Stimulated activated CD4-positive, alpha-beta T cell treated with anti-CD3 and anti-CD28 coated beads, Interleukin-15, amount 100 ng/mL, for 48 hours (primary cell): ENCODE measurements around the gene GPC5.

Experiments
- DNase-seq, 2 donors: peaks; one replicate each; pipeline ENCODE4 v3.0.0-alpha.2; 2020; ENCODE audit warnings: low read depth in 2 of 2

GPC5 gene

GRCh38 chr13:92150606-92151005, 752.2 kb downstream of the GPC5 start:
- DNase-seq: no peak

DNA sequence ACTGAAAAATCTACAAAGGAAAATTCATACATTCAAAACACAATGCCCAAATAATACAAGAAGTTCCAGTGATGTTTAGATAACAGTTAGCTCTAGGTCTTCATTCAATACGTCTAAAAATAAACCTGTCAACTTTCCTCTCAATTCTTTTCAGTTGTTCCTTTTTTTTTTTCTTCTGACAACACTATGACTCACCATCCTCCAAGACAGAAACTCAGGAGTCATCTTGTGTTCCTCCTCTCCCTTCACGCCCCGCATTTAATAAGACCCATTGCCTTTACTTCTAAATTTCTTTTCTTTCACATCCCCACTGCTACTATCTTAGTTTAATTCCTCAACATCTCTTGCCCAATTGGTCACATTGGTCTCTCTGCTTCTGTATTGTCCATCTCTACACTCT, 759.9 kb downstream of the GPC5 start:
- no peak for DNase-seq

DNA sequence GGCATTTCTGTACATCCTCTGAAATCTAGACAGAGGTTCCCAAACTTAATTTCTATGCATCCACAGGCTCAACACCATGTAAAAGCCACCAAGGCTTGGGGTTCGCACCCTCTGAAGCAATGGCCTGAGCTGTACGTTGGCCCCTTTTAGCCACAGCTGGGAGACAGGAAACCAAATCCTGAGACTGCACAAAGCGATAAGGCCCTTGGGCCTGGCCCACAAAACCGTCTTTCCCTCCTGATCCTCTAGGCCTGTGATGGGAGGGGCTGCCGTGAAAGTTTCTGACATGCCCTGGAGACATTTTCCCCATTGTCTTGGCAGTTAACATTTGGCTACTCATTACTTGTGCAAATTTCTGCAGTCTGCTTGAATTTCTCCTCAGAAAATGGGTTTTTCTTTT, 766.4 kb downstream of the GPC5 start:
- no peak for DNase-seq

- no peak for DNase-seq
Observed at GRCh38 chr13:92172191-92172590, 773.8 kb downstream of the GPC5 start.

GRCh38 chr13:92173254-92173653, 774.8 kb downstream of the GPC5 start:
- DNase-seq: no peak

- no peak for DNase-seq
Observed at GRCh38 chr13:92175330-92175729, 776.9 kb downstream of the GPC5 start.

GRCh38 chr13:92177966-92178365, 779.5 kb downstream of the GPC5 start:
- DNase-seq: no peak

GRCh38 chr13:92179223-92179622, 780.8 kb downstream of the GPC5 start:
- no peak for DNase-seq

GRCh38 chr13:92187378-92187989, 789.1 kb downstream of the GPC5 start:
- no peak for DNase-seq

GRCh38 chr13:92188574-92188973, 790.2 kb downstream of the GPC5 start:
- no peak for DNase-seq

- no peak for DNase-seq
Observed at GRCh38 chr13:92196591-92197256, 798.3 kb downstream of the GPC5 start.

GRCh38 chr13:92197669-92198068, 799.2 kb downstream of the GPC5 start:
- no peak for DNase-seq

DNA sequence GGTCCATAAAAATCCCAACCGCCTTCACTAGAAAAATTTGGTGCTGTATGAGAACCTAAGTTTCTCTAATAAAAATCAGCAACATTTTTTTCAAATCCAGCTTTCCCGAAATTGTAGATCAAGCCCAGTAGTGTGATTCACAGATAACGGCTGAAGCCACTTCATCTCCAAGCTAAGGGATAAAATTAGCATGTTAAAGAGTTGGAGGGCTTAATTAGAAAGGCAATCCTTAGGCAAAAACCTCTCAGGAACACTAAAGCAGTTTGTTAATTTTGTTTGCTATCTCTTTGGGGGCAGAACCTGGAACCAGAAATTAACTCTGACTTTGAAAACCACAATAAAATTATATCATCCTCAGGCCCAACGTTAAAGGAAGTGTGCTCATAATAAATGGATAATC, 820.2 kb downstream of the GPC5 start:
- DNase-seq: no peak

- no peak for DNase-seq
Observed at GRCh38 chr13:92221916-92222315, 823.5 kb downstream of the GPC5 start.

GRCh38 chr13:92224052-92224821, 825.8 kb downstream of the GPC5 start:
- DNase-seq: no peak

GRCh38 chr13:92224825-92225224, 826.4 kb downstream of the GPC5 start:
- DNase-seq: no peak

DNA sequence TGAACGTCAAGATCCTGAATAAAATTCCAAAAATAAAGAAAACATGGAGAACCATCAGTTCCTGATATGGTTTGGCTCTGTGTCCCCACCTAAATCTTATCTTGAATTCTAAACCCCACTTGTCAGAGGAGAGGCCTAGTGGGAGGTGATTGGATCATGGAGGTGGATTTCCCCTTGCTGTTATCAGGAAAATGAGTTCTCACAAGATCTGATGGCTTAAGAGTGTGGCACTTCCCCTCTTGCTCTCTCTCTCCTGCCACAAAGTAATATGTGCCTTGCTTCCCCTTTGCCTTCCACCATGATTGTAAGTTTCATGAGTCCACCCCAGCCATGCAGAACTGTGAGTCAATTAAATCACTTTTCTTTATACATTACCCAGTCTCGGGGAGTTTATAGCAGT, 827.4 kb downstream of the GPC5 start:
- no peak for DNase-seq

DNA sequence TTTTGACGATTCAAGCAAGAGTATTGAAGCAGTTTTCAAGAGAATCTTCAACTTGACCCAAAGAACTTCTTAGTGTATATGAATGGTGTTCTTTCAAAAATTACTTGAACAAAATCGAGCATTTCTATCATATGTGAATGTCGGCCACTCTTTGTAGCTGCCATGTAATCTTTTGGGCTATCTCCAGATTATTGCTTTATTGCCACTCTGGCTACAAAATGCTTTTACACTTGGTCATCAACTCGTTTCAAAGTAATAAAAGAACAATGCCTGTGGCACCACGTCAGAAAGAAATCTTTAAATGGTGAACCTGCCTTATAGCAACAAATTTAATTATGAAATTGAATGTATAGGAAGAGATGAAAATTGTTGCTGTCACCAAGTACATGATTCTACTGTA, 834.5 kb downstream of the GPC5 start:
- no peak for DNase-seq

DNA sequence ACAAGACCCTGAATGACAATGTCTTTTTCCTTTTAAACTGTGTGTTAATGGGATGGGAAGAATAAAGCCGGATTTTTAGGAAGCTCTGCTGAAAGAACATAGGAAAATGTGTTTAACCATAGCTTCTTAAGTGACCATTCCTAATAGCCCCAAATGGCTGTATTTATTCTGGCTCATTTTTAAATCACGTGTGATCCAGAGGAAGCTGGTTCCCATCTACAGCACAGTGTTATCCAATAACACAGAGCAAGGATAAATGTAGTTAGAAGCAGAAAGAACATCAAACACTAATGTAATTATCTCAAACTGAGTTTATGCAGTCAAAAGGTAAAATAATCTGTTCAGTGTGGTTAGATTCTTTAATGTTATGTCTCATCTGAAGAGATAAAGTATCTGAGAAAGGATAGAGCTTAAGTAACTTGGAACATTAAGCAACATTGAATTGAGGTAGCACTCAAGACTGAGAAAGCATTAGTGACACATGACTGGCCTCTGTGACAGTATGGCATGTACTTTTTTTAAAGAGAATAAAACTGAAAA, 853.3 kb downstream of the GPC5 start:
- no peak for DNase-seq

GRCh38 chr13:92255526-92255925, 857.1 kb downstream of the GPC5 start:
- no peak for DNase-seq

DNA sequence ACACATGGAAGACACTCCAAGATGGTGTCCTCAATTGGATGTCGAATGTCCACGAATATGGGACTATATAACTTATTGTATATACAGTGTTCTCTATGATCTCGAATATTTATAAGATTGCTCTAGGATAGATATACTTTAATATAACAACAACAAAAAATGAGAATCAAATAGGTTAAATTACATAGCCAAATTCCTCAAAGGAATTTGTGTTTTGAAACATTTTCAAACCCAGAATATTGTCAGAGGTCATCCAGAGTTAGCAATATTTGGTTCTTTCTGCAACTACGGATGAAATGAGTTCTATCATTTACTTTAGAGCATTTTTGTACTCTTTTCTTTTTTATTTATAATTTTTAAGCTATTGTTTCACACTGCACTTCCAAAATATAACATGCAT, 857.8 kb downstream of the GPC5 start:
- no peak for DNase-seq

- DNase-seq: no peak
Observed at GRCh38 chr13:92259046-92259445, 860.6 kb downstream of the GPC5 start.

DNA sequence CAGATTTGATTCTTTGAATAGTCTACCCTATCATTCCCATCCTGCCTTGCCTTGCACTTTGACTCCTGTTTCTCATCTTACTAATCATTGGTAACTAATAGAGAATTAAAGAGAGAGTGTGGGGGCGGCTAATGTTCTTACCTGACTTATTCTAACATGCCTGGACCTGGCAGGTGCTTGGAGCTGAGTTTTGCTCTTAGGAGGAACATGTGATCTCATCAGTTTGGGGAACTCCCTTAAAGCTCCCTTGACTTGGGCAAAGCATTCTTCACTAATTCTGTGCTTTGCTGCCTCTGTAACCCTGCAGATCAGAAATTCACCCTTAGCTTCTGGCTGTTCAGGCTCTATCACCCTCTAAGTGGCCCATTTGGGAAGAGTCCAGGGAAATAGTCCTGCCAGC, 861.1 kb downstream of the GPC5 start:
- DNase-seq: no peak
